Measurements from ENCODE around the gene DPP10.

Gene DPP10

DNA sequence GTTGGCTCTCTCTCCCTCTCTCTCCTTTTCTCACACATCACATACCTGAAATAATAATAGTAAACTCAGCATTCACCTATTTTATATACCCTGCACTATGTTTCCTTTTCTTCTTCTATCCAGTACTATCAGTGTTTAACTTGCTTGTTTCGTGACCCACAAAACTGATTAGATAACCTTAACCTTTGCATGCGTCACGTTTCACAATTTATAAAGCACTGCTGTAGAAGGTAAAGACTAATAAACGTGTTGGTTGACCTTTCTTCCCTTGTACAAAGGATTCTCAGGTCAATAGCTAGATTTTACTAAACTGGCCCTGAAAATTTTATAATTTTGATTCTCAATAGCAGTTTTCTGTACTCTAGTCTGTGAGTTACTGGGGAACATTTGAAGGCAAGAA, 791.7 kb downstream of the DPP10 start:
- no CpG with 5 or more reads among the region's 4 CpGs for WGBS, 2 donors (ENCODE audit: extremely low coverage in 2 of 2, insufficient read length in 2 of 2, insufficient replicate concordance in 1 of 2)
- H3K23ac ChIP-seq (ENCODE audit: low read depth, low read length, poor library complexity): no peak overlapping the region
- no peaks in the 10 kb centered on the region for H3K4me1 ChIP-seq (ENCODE audit: control insufficient read depth in 2 of 2, insufficient read depth in 1 of 2, low read depth in 1 of 2, low read length in 2 of 2)
- H3K18ac ChIP-seq (ENCODE audit: low read length): no peak overlapping the region
- H2AFZ ChIP-seq (ENCODE audit: low read length): no peak overlapping the region
- H3K36me3 ChIP-seq (replicated peaks in 1 of 2; ENCODE audit: control insufficient read depth in 2 of 2, insufficient read depth in 2 of 2, low read length in 2 of 2): no peaks in the 10 kb centered on the region
- H3K14ac ChIP-seq (ENCODE audit: low read length): no peak overlapping the region
- no peaks in the 10 kb centered on the region for H3K79me1 ChIP-seq (ENCODE audit: low read depth, low read length)
- H2BK5ac ChIP-seq (ENCODE audit: low read length): no peak overlapping the region
- H3K9me3 ChIP-seq (replicated peaks in 1 of 2; ENCODE audit: control insufficient read depth in 2 of 2, insufficient read depth in 1 of 2, low read depth in 1 of 2, low read length in 2 of 2): no peaks in the 10 kb centered on the region
- H4K91ac ChIP-seq (ENCODE audit: low read depth, low read length, poor library complexity): no peak overlapping the region
- no peak overlapping the region for H2AK5ac ChIP-seq (ENCODE audit: low read depth, low read length)
- H2BK15ac ChIP-seq (ENCODE audit: low read length): no peak overlapping the region
- no peak overlapping the region for H3K27ac ChIP-seq (replicated peaks; ENCODE audit: low read length)
- no peak overlapping the region for H3K4ac ChIP-seq (ENCODE audit: low read length)
- H3K4me3 ChIP-seq (ENCODE audit: low read length in 2 of 2): no peak overlapping the region
- H4K8ac ChIP-seq (ENCODE audit: low read depth, low read length): no peak overlapping the region
- no peak overlapping the region for H2BK12ac ChIP-seq (ENCODE audit: low read length)
- no peaks in the 10 kb centered on the region for H3K27me3 ChIP-seq (ENCODE audit: control insufficient read depth in 3 of 3, insufficient read depth in 3 of 3, low read depth in 1 of 3, low read length in 3 of 3)
- no peak overlapping the region for H3K9ac ChIP-seq (ENCODE audit: low read depth, low read length, poor library complexity)
- no peak overlapping the region for H3K4me2 ChIP-seq (ENCODE audit: insufficient read depth, low read length, poor library complexity, severe bottlenecking)
- DNase-seq (ENCODE audit: low spot score): no peak
- H2BK120ac ChIP-seq (ENCODE audit: low read depth, low read length): no peak overlapping the region

GRCh38 chr2:115234737-115235136, 792.3 kb downstream of the DPP10 start:
- no peak overlapping the region for H3K4me2 ChIP-seq (ENCODE audit: insufficient read depth, low read length, poor library complexity, severe bottlenecking)
- H3K18ac ChIP-seq (ENCODE audit: low read length): no peak overlapping the region
- H2BK120ac ChIP-seq (ENCODE audit: low read depth, low read length): no peak overlapping the region
- H3K9me3 ChIP-seq (replicated peaks in 1 of 2; ENCODE audit: control insufficient read depth in 2 of 2, insufficient read depth in 1 of 2, low read depth in 1 of 2, low read length in 2 of 2): no peaks in the 10 kb centered on the region
- DNase-seq (ENCODE audit: low spot score): no peak
- WGBS, 2 donors (ENCODE audit: extremely low coverage in 2 of 2, insufficient read length in 2 of 2, insufficient replicate concordance in 1 of 2): no CpG with 5 or more reads among the region's 4 CpGs
- no peak overlapping the region for H3K9ac ChIP-seq (ENCODE audit: low read depth, low read length, poor library complexity)
- no peak overlapping the region for H3K23ac ChIP-seq (ENCODE audit: low read depth, low read length, poor library complexity)
- H4K91ac ChIP-seq (ENCODE audit: low read depth, low read length, poor library complexity): no peak overlapping the region
- H4K8ac ChIP-seq (ENCODE audit: low read depth, low read length): no peak overlapping the region
- no peak overlapping the region for H3K27ac ChIP-seq (replicated peaks; ENCODE audit: low read length)
- no peak overlapping the region for H2BK12ac ChIP-seq (ENCODE audit: low read length)
- H3K4ac ChIP-seq (ENCODE audit: low read length): no peak overlapping the region
- no peaks in the 10 kb centered on the region for H3K27me3 ChIP-seq (ENCODE audit: control insufficient read depth in 3 of 3, insufficient read depth in 3 of 3, low read depth in 1 of 3, low read length in 3 of 3)
- no peaks in the 10 kb centered on the region for H3K4me1 ChIP-seq (ENCODE audit: control insufficient read depth in 2 of 2, insufficient read depth in 1 of 2, low read depth in 1 of 2, low read length in 2 of 2)
- no peaks in the 10 kb centered on the region for H3K36me3 ChIP-seq (replicated peaks in 1 of 2; ENCODE audit: control insufficient read depth in 2 of 2, insufficient read depth in 2 of 2, low read length in 2 of 2)
- no peak overlapping the region for H2AK5ac ChIP-seq (ENCODE audit: low read depth, low read length)
- H3K4me3 ChIP-seq (ENCODE audit: low read length in 2 of 2): no peak overlapping the region
- no peak overlapping the region for H2BK15ac ChIP-seq (ENCODE audit: low read length)
- H2AFZ ChIP-seq (ENCODE audit: low read length): no peak overlapping the region
- no peaks in the 10 kb centered on the region for H3K79me1 ChIP-seq (ENCODE audit: low read depth, low read length)
- no peak overlapping the region for H2BK5ac ChIP-seq (ENCODE audit: low read length)
- no peak overlapping the region for H3K14ac ChIP-seq (ENCODE audit: low read length)

- H3K4ac ChIP-seq (ENCODE audit: low read length): no peak overlapping the region
- no peak overlapping the region for H3K4me3 ChIP-seq (ENCODE audit: low read length in 2 of 2)
- no peak overlapping the region for H3K18ac ChIP-seq (ENCODE audit: low read length)
- no peaks in the 10 kb centered on the region for H3K36me3 ChIP-seq (replicated peaks in 1 of 2; ENCODE audit: control insufficient read depth in 2 of 2, insufficient read depth in 2 of 2, low read length in 2 of 2)
- no peak overlapping the region for H3K4me2 ChIP-seq (ENCODE audit: insufficient read depth, low read length, poor library complexity, severe bottlenecking)
- no peak overlapping the region for H4K91ac ChIP-seq (ENCODE audit: low read depth, low read length, poor library complexity)
- H3K27me3 ChIP-seq (ENCODE audit: control insufficient read depth in 3 of 3, insufficient read depth in 3 of 3, low read depth in 1 of 3, low read length in 3 of 3): no peaks in the 10 kb centered on the region
- no peaks in the 10 kb centered on the region for H3K9me3 ChIP-seq (replicated peaks in 1 of 2; ENCODE audit: control insufficient read depth in 2 of 2, insufficient read depth in 1 of 2, low read depth in 1 of 2, low read length in 2 of 2)
- no peak overlapping the region for H3K14ac ChIP-seq (ENCODE audit: low read length)
- no peak overlapping the region for H3K27ac ChIP-seq (replicated peaks; ENCODE audit: low read length)
- no peak overlapping the region for H2BK15ac ChIP-seq (ENCODE audit: low read length)
- no peak for DNase-seq (ENCODE audit: low spot score)
- H2BK5ac ChIP-seq (ENCODE audit: low read length): no peak overlapping the region
- H3K9ac ChIP-seq (ENCODE audit: low read depth, low read length, poor library complexity): no peak overlapping the region
- no peaks in the 10 kb centered on the region for H3K79me1 ChIP-seq (ENCODE audit: low read depth, low read length)
- H3K23ac ChIP-seq (ENCODE audit: low read depth, low read length, poor library complexity): no peak overlapping the region
- H2BK12ac ChIP-seq (ENCODE audit: low read length): no peak overlapping the region
- WGBS, 2 donors (ENCODE audit: extremely low coverage in 2 of 2, insufficient read length in 2 of 2, insufficient replicate concordance in 1 of 2): no CpG with 5 or more reads among the region's 1 CpG
- no peak overlapping the region for H2AK5ac ChIP-seq (ENCODE audit: low read depth, low read length)
- no peak overlapping the region for H2AFZ ChIP-seq (ENCODE audit: low read length)
- H3K4me1 ChIP-seq (ENCODE audit: control insufficient read depth in 2 of 2, insufficient read depth in 1 of 2, low read depth in 1 of 2, low read length in 2 of 2): no peaks in the 10 kb centered on the region
- no peak overlapping the region for H4K8ac ChIP-seq (ENCODE audit: low read depth, low read length)
- no peak overlapping the region for H2BK120ac ChIP-seq (ENCODE audit: low read depth, low read length)
These were observed 805.6 kb downstream of the DPP10 start for GRCh38 chr2:115248066-115248465.

- no peak overlapping the region for H2BK5ac ChIP-seq (ENCODE audit: low read length)
- no peak overlapping the region for H2BK15ac ChIP-seq (ENCODE audit: low read length)
- WGBS, 2 donors (ENCODE audit: extremely low coverage in 2 of 2, insufficient read length in 2 of 2, insufficient replicate concordance in 1 of 2): no CpG with 5 or more reads among the region's 1 CpG
These were observed 834.9 kb downstream of the DPP10 start for GRCh38 chr2:115277366-115277765.

More at GRCh38 chr2:115277366-115277765, 834.9 kb downstream of the DPP10 start:
- no peak overlapping the region for H3K4me3 ChIP-seq (ENCODE audit: low read length in 2 of 2)
- no peak overlapping the region for H2AFZ ChIP-seq (ENCODE audit: low read length)
- H2AK5ac ChIP-seq (ENCODE audit: low read depth, low read length): no peak overlapping the region
- no peak overlapping the region for H4K91ac ChIP-seq (ENCODE audit: low read depth, low read length, poor library complexity)
- H2BK120ac ChIP-seq (ENCODE audit: low read depth, low read length): no peak overlapping the region
- H3K27ac ChIP-seq (replicated peaks; ENCODE audit: low read length): no peak overlapping the region
- no peaks in the 10 kb centered on the region for H3K9me3 ChIP-seq (replicated peaks in 1 of 2; ENCODE audit: control insufficient read depth in 2 of 2, insufficient read depth in 1 of 2, low read depth in 1 of 2, low read length in 2 of 2)
- no peak overlapping the region for H3K4ac ChIP-seq (ENCODE audit: low read length)
- H3K18ac ChIP-seq (ENCODE audit: low read length): no peak overlapping the region
- no peak overlapping the region for H3K9ac ChIP-seq (ENCODE audit: low read depth, low read length, poor library complexity)
- H2BK12ac ChIP-seq (ENCODE audit: low read length): no peak overlapping the region
- H4K8ac ChIP-seq (ENCODE audit: low read depth, low read length): no peak overlapping the region
- H3K4me2 ChIP-seq (ENCODE audit: insufficient read depth, low read length, poor library complexity, severe bottlenecking): no peak overlapping the region
- no peaks in the 10 kb centered on the region for H3K79me1 ChIP-seq (ENCODE audit: low read depth, low read length)
- no peak for DNase-seq (ENCODE audit: low spot score)
- H3K14ac ChIP-seq (ENCODE audit: low read length): no peak overlapping the region
- no peaks in the 10 kb centered on the region for H3K4me1 ChIP-seq (ENCODE audit: control insufficient read depth in 2 of 2, insufficient read depth in 1 of 2, low read depth in 1 of 2, low read length in 2 of 2)
- no peaks in the 10 kb centered on the region for H3K27me3 ChIP-seq (ENCODE audit: control insufficient read depth in 3 of 3, insufficient read depth in 3 of 3, low read depth in 1 of 3, low read length in 3 of 3)
- no peaks in the 10 kb centered on the region for H3K36me3 ChIP-seq (replicated peaks in 1 of 2; ENCODE audit: control insufficient read depth in 2 of 2, insufficient read depth in 2 of 2, low read length in 2 of 2)
- H3K23ac ChIP-seq (ENCODE audit: low read depth, low read length, poor library complexity): no peak overlapping the region
